GF-D8 (cell line): ENCODE data around the gene EGFR.

Experiments used
- DNase-seq: peaks from one replicate; lab custom pipeline; 2025; lab: John Stamatoyannopoulos, UW

Gene EGFR

GRCh38 chr7:55189878-55190436 lies 171.1 kb downstream of the EGFR start:
- DNase-seq: no peak

GRCh38 chr7:55190511-55191160 lies 171.8 kb downstream of the EGFR start:
- DNase-seq: no peak

- DNase-seq: no peak
These were observed 172.5 kb downstream of the EGFR start for GRCh38 chr7:55191161-55191925.

- no peak for DNase-seq
These were observed 173.3 kb downstream of the EGFR start for GRCh38 chr7:55191926-55192692.

GRCh38 chr7:55192723-55193122 lies 173.9 kb downstream of the EGFR start:
- DNase-seq: no peak

- no peak for DNase-seq
These were observed 174.4 kb downstream of the EGFR start for GRCh38 chr7:55193245-55193644.

- no peak for DNase-seq
These were observed 175.7 kb downstream of the EGFR start for GRCh38 chr7:55194522-55194921.

- DNase-seq: no peak
These were observed 180.0 kb downstream of the EGFR start for GRCh38 chr7:55198634-55199392.

- DNase-seq: no peak
These were observed 180.6 kb downstream of the EGFR start for GRCh38 chr7:55199418-55199817.

GRCh38 chr7:55200441-55200840 lies 181.6 kb downstream of the EGFR start:
- no peak for DNase-seq

GRCh38 chr7:55202150-55202913 lies 183.5 kb downstream of the EGFR start:
- DNase-seq: no peak

GRCh38 chr7:55203300-55203699 lies 184.5 kb downstream of the EGFR start:
- no peak for DNase-seq

- no peak for DNase-seq
These were observed 186.5 kb downstream of the EGFR start for GRCh38 chr7:55205124-55205955.

- DNase-seq: no peak
These were observed 187.6 kb downstream of the EGFR start for GRCh38 chr7:55206235-55207029.

GRCh38 chr7:55207436-55208125 lies 188.8 kb downstream of the EGFR start:
- no peak for DNase-seq

- DNase-seq: no peak
These were observed 190.5 kb downstream of the EGFR start for GRCh38 chr7:55209366-55209765.

GRCh38 chr7:55210176-55210575 lies 191.4 kb downstream of the EGFR start:
- no peak for DNase-seq

GRCh38 chr7:55210716-55211115 lies 191.9 kb downstream of the EGFR start:
- DNase-seq: no peak

GRCh38 chr7:55211726-55212125 lies 192.9 kb downstream of the EGFR start:
- no peak for DNase-seq
